HepG2 (cell line): ENCODE results near the gene RYR2. TPM values are rescaled to one million over a fixed set of nuclear protein-coding genes. Genes with fewer than 3 reads are reported as not detected.

Experiments
- ATAC-seq: fragments of 200-7000 bp; cut with Tn5 transposase; 3 replicates; pipeline ENCODE4 v1.9.1; 2020; ENCODE audit warnings: mild to moderate bottlenecking, moderate library complexity
- BruUV-seq: library from RNA; stranded (reverse); fragments of 400-500 nt; replicated peaks from 2 replicates; lab custom pipeline; 2021; lab: Mats Ljungman, UMichigan
- CTCF ChIA-PET: fragments of 300-600 bp; formaldehyde crosslinking; extraction: SDS; loops from one replicate; lab custom pipeline; 2021; ENCODE audit warnings: low total read pairs, inconsistent platforms, low intra/inter-chr PET ratio; lab: Yijun Ruan, JAX
- POLR2A ChIA-PET: fragments of 350-600 bp; sonication (Branson Sonifier 250); formaldehyde crosslinking; loops from one replicate; lab custom pipeline; 2020; ENCODE audit warnings: antibody characterized with exemption, inconsistent platforms; lab: Yijun Ruan, JAX
- DNase-seq: peaks from one replicate; pipeline ENCODE4 v3.0.0-alpha.2; 2015; ENCODE audit warnings: low spot score
- FAIRE-seq: peaks from 3 replicates; lab custom pipeline; 2011; peaks lifted over from hg19 to GRCh38; lab: Jason Lieb, UNC
- H2AFZ ChIP-seq: one replicate; pipeline ENCODE4 v1.6.1; 2011; ENCODE audit warnings: low read length, inconsistent platforms
- H3K27ac ChIP-seq: fragments of 300-600 bp; 3 replicates; pipeline ENCODE4 v1.8.0; 2011; ENCODE audit warnings: mixed run types, mild to moderate bottlenecking, mixed read lengths, low read length, inconsistent platforms; ENCODE audit not compliant: insufficient read depth; ENCODE audit errors: extremely low read length
- H3K27me3 ChIP-seq, 2 experiments: fragments of 200-600 bp in 1 of 2; 2 replicates in 1 of 2; 3 replicates in 1 of 2; pipeline versions ENCODE4 v1.6.0 to v1.8.0; 2011; ENCODE audit warnings: low read length in 2 of 2, mild to moderate bottlenecking in 2 of 2, moderate library complexity in 2 of 2, inconsistent platforms in 1 of 2; ENCODE audit not compliant: insufficient read depth in 2 of 2, control insufficient read depth in 1 of 2
- H3K36me3 ChIP-seq, 2 experiments: fragments of 200-600 bp in 1 of 2; replicated peaks in 1 of 2; 2 replicates in 1 of 2; 3 replicates in 1 of 2; pipeline versions ENCODE4 v1.5.1 to v1.8.0; 2011; ENCODE audit warnings: low read length in 2 of 2, inconsistent platforms in 1 of 2; ENCODE audit not compliant: insufficient read depth in 2 of 2, control insufficient read depth in 1 of 2
- H3K4me1 ChIP-seq: 2 replicates; pipeline ENCODE4 v1.5.1; 2012; ENCODE audit warnings: low read length, inconsistent platforms; ENCODE audit not compliant: insufficient read depth
- H3K4me2 ChIP-seq: 2 replicates; pipeline ENCODE4 v1.6.0; 2011; ENCODE audit warnings: low read depth, low read length, inconsistent platforms
- H3K4me3 ChIP-seq, 3 experiments: fragments of 200-600 bp in 1 of 3; sonication (generic), shearing (Covaris generic) in 1 of 3; replicated peaks in 1 of 3; 2 replicates each; pipeline ENCODE4 v1.5.1; 2011 to 2016; ENCODE audit warnings: low read length in 3 of 3, inconsistent platforms in 2 of 3, low read depth in 2 of 3, mild to moderate bottlenecking in 2 of 3, control low read depth in 1 of 3, mixed read lengths in 1 of 3; ENCODE audit not compliant: insufficient read depth in 1 of 3
- H3K79me2 ChIP-seq: one replicate; pipeline ENCODE4 v1.6.1; 2011; ENCODE audit warnings: low read length, inconsistent platforms; ENCODE audit not compliant: insufficient read depth
- H3K9ac ChIP-seq: 2 replicates; pipeline ENCODE4 v1.6.0; 2011; ENCODE audit warnings: mild to moderate bottlenecking, low read depth, low read length, inconsistent platforms; ENCODE audit not compliant: insufficient read depth
- H3K9me3 ChIP-seq: 2 replicates; pipeline ENCODE4 v1.5.1; 2012; ENCODE audit warnings: mild to moderate bottlenecking, low read length
- H4K20me1 ChIP-seq: 2 replicates; pipeline ENCODE4 v1.6.0; 2011; ENCODE audit warnings: inconsistent platforms, mild to moderate bottlenecking, low read length, moderate library complexity; ENCODE audit not compliant: insufficient read depth
- ATF1 ChIP-seq: IDR thresholded peaks from 2 replicates; pipeline ENCODE4 v1.6.1; 2016; ENCODE audit warnings: mild to moderate bottlenecking, control low read depth
- DMAP1 ChIP-seq: IDR thresholded peaks from 2 replicates; pipeline ENCODE4 v1.6.1; 2016
- FLYWCH1 ChIP-seq: sonication (generic); formaldehyde crosslinking; IDR thresholded peaks from 2 replicates; pipeline ENCODE4 v1.8.1; 2023; ENCODE audit warnings: mild to moderate bottlenecking, missing genetic modification reagents
- GABPA ChIP-seq, 2 experiments: IDR thresholded peaks; 2 replicates each; pipeline ENCODE4 v1.6.1; 2011 to 2016; ENCODE audit warnings: low read depth in 2 of 2, low read length in 1 of 2, missing biosample characterization in 1 of 2, missing genetic modification characterization in 1 of 2
- GFI1 ChIP-seq: sonication (generic); formaldehyde crosslinking; IDR thresholded peaks from 2 replicates; pipeline ENCODE4 v1.5.0; 2020; ENCODE audit warnings: missing genetic modification reagents, mild to moderate bottlenecking, borderline replicate concordance
- MYNN ChIP-seq: sonication (generic); formaldehyde crosslinking; IDR thresholded peaks from 2 replicates; pipeline ENCODE4 v1.4.0; 2020; ENCODE audit warnings: mild to moderate bottlenecking, low read depth, missing genetic modification reagents
- NFRKB ChIP-seq: fragments of 450-650 bp; IDR thresholded peaks from 2 replicates; pipeline ENCODE4 v1.6.1; 2017
- NR2F2 ChIP-seq: IDR thresholded peaks from 2 replicates; pipeline ENCODE4 v1.6.1; 2012; ENCODE audit warnings: low read depth, inconsistent platforms, borderline replicate concordance
- PAF1 ChIP-seq: IDR thresholded peaks from 2 replicates; pipeline ENCODE4 v1.6.1; 2016; ENCODE audit warnings: missing genetic modification reagents, missing compliant biosample characterization
- PPARG ChIP-seq: conservative IDR thresholded peaks from 2 replicates; pipeline ENCODE4 v1.6.1; 2016; ENCODE audit warnings: missing biosample characterization, missing genetic modification reagents
- STAT6 ChIP-seq: sonication (generic); formaldehyde crosslinking; IDR thresholded peaks from 2 replicates; pipeline ENCODE4 v1.4.0; 2020; ENCODE audit warnings: missing genetic modification reagents, mild to moderate bottlenecking, borderline replicate concordance
- ZFP91 ChIP-seq: sonication (generic); formaldehyde crosslinking; IDR thresholded peaks from 2 replicates; pipeline ENCODE4 v1.9.0; 2022; ENCODE audit warnings: missing genetic modification reagents, mild to moderate bottlenecking, borderline replicate concordance
- ZNF678 ChIP-seq: sonication (generic); formaldehyde crosslinking; IDR thresholded peaks from 2 replicates; pipeline ENCODE4 v1.4.0; 2020; ENCODE audit warnings: mild to moderate bottlenecking, missing genetic modification reagents
- ZNF720 ChIP-seq: sonication (generic); formaldehyde crosslinking; IDR thresholded peaks from 2 replicates; pipeline ENCODE4 v1.4.0; 2020; ENCODE audit warnings: missing genetic modification reagents
- WGBS: methylation state at CpG from one replicate; pipeline ENCODE4 v1.1.6; 2017; ENCODE audit warnings: low lambda C conversion rate; 5-methylcytosine and 5-hydroxymethylcytosine counted together
- in situ Hi-C: cut with HindIII; loops from 2 replicates; pipeline ENCODE4 v1.10.0; 2017; ENCODE audit warnings: low pct_unique_long_range_greater_than_20kb; ENCODE audit not compliant: extremely low pct_ligation_motif_present
- intact Hi-C: fragments of 100-400 bp; cut with micrococcal nuclease; formaldehyde crosslinking; loops from one replicate; pipeline ENCODE4 v1.10.0; 2022; ENCODE audit not compliant: unreplicated experiment
- polyA plus RNA-seq, 8 experiments: library from polyadenylated mRNA; depleted of rRNA in 3 of 8; stranded (reverse) in 7 of 8; unstranded in 1 of 8; fragments of >200 nt; fragmentation: Illumina TruSeq in 4 of 8; extraction: Trizol in 4 of 8; gene quantifications; 2 replicates each; pipeline versions ENCODE4 v1.2.1 to v1.2.3, GENCODE V29; 2011 to 2016; ENCODE audit warnings: low read depth in 4 of 8, missing spikeins in 1 of 8, mixed read lengths in 1 of 8; ENCODE audit not compliant: insufficient read depth in 1 of 8
- total RNA-seq, 5 experiments: library from RNA; depleted of rRNA; stranded (reverse); fragments of >200 nt; fragmentation: Illumina TruSeq; extraction: Trizol; gene quantifications; 2 replicates each; pipeline ENCODE4 v1.2.3, GENCODE V29; 2016; ENCODE audit warnings: low read depth in 1 of 5

RYR2 gene
- total and polyA plus RNA-seq, 2 of the 13 experiments (the other 11 are each of a cell fraction or from before 2014, with no cell fraction given) = not detected

- no peak for TF ChIP-seq STAT6
- no peak for TF ChIP-seq PPARG
- TF ChIP-seq GABPA (IDR thresholded peaks at IDR 0.05; ENCODE audit: low read depth, low read length) = no peak
- no peak for TF ChIP-seq GABPA (CRISPR knock-in tag; IDR thresholded peaks at IDR 0.05; ENCODE audit: low read depth)
- TF ChIP-seq ZFP91 (CRISPR knock-in tag) = no peak
- no peak for TF ChIP-seq MYNN (CRISPR knock-in tag)
- TF ChIP-seq ATF1 = no peak
- TF ChIP-seq ZNF720 = no peak
- TF ChIP-seq, all 625 proteins: peak for 0
These were observed 727.9 kb downstream of the RYR2 start (continued) for GRCh38 chr1:237769916-237770315.

GRCh38 chr1:237772009-237772408, 730.0 kb downstream of the RYR2 start:
- WGBS = under 1% methylated on average over 3 of the region's 3 CpGs
- Histone ChIP-seq H3K4me2 (no peak overlapping the region), H3K4me1 (no peaks in the 10 kb centered on the region)

More at GRCh38 chr1:237772009-237772408, 730.0 kb downstream of the RYR2 start:
- no peak for DNase-seq
- FAIRE-seq = no peak
- ATAC-seq = no peak
- ChIA-PET POLR2A (no interaction called here), CTCF (no interaction called here)
- TF ChIP-seq GFI1 (CRISPR knock-in tag) = no peak
- TF ChIP-seq NR2F2 = no peak
- no peak for TF ChIP-seq NFRKB
- no peak for TF ChIP-seq PAF1
- no peak for TF ChIP-seq FLYWCH1 (CRISPR knock-in tag)
- TF ChIP-seq DMAP1 (CRISPR knock-in tag) = no peak
- TF ChIP-seq ZNF678 = no peak
- Histone ChIP-seq H3K9me3 (no peaks in the 10 kb centered on the region), H3K9ac (no peak overlapping the region), H2AFZ (no peak overlapping the region), H3K36me3 (no peaks in the 10 kb centered on the region), H4K20me1 (no peaks in the 10 kb centered on the region), H3K27me3 (no peaks in the 10 kb centered on the region), H3K27ac (no peak overlapping the region), H3K79me2 (no peaks in the 10 kb centered on the region), H3K4me3 (no peak overlapping the region)
- in situ Hi-C loops (no loop called here), intact Hi-C loops (no loop called here)
- BruUV-seq = no TSS peak
